GM19035 (cell line): Measurements from ENCODE around the gene USP17L25.
"Not testable (repeated sequence)": the region's sequence is repeated elsewhere in the genome, so short reads cannot be mapped to it uniquely, and the experiment has no call there.

Experiments used
- ATAC-seq: cut with Tn5 transposase; IDR thresholded peaks from one replicate; pipeline ENCODE4 v1.9.1; 2021; ENCODE audit not compliant: unreplicated experiment

USP17L25 gene

GRCh38 chr4:9329611-9330010, at the start of gene USP17L25:
USP17L25 (plus strand) TSS chr4:9329911; CDS start chr4:9329911, 0 bp downstream.
- not testable (repeated sequence) for ATAC-seq

- ATAC-seq: not testable (repeated sequence)
These were observed 5.5 kb upstream of the USP17L25 start for GRCh38 chr4:9324191-9324590.

GRCh38 chr4:9324865-9325264, 4.8 kb upstream of the USP17L25 start, which contains the start of gene USP17L24:
USP17L24 (plus strand) TSS chr4:9325165; CDS start chr4:9325165, 0 bp downstream.
- ATAC-seq: not testable (repeated sequence)

GRCh38 chr4:9334358-9334757, 4.6 kb downstream of the USP17L25 start, which contains the start of gene USP17L26:
USP17L26 (plus strand) TSS chr4:9334658; CDS start chr4:9334658, 0 bp downstream.
- ATAC-seq: not testable (repeated sequence)

- not testable (repeated sequence) for ATAC-seq
These were observed 9.4 kb downstream of the USP17L25 start, which contains the start of gene USP17L5 for GRCh38 chr4:9339103-9339502. USP17L5 (plus strand) TSS chr4:9339403; CDS start chr4:9339403, 0 bp downstream.

- ATAC-seq: not testable (repeated sequence)
These were observed 14.1 kb downstream of the USP17L25 start, which contains the start of gene USP17L27 for GRCh38 chr4:9343848-9344247. USP17L27 (plus strand) TSS chr4:9344148; CDS start chr4:9344148, 0 bp downstream.

- ATAC-seq: not testable (repeated sequence)
These were observed 18.9 kb downstream of the USP17L25 start, which contains the start of gene USP17L28 for GRCh38 chr4:9348593-9348992. USP17L28 (plus strand) TSS chr4:9348893; CDS start chr4:9348893, 0 bp downstream.

GRCh38 chr4:9350866-9351265, 21.2 kb downstream of the USP17L25 start:
- not testable (repeated sequence) for ATAC-seq

GRCh38 chr4:9353338-9353737, 23.6 kb downstream of the USP17L25 start, which contains the start of gene USP17L29:
USP17L29 (plus strand) TSS chr4:9353638; CDS start chr4:9353638, 0 bp downstream.
- ATAC-seq: not testable (repeated sequence)

GRCh38 chr4:9362829-9363228, 33.1 kb downstream of the USP17L25 start, which contains the start of gene USP17L30:
USP17L30 (plus strand) TSS chr4:9363129; CDS start chr4:9363129, 0 bp downstream.
- ATAC-seq: not testable (repeated sequence)

GRCh38 chr4:9379881-9380280, 50.2 kb downstream of the USP17L25 start:
- ATAC-seq: not testable (repeated sequence)
